Measurements from ENCODE around the gene MIB2.
"Not testable (repeated sequence)": the region's sequence is repeated elsewhere in the genome, so short reads cannot be mapped to it uniquely, and the experiment has no call there.

The MIB2 gene

DNA sequence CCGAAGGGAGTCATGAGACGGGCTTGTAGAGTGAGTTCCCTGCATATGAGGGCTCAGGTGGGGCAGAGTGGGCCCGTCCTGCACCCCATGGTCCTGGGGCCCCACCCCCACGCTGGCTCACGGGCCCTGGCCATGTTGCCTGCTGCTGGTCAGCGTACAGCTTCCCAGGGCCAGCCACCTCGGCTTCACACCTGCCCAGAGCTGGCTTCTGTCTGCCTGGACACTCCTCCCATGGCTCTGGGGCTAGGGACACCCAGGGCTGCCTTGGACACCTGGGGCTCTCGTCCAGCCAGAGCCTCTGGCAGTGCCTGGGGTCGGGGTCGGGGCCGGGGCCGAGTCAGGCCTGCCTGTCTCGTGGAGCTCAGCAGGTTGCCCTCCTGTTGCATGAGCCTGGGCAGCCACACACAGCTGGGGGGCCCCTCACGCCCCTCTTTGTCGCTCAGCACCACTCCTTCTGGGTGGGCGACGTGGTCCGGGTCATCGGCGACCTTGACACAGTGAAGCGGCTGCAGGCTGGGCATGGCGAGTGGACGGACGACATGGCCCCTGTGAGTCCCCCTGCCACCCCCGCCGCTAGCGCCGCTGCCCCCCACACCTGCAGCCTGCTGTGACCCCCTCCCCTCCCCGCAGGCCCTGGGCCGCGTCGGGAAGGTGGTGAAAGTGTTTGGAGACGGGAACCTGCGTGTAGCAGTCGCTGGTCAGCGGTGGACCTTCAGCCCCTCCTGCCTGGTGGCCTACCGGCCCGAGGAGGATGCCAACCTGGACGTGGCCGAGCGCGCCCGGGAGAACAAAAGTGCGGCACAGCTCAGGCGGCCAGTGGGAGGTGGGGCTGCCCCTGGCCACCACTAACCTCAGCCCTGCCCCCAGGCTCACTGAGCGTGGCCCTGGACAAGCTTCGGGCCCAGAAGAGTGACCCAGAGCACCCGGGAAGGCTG lies 11.2 kb downstream of the MIB2 start:
- no peak for DNase-seq (ENCODE audit: low read depth, low spot score)

DNA sequence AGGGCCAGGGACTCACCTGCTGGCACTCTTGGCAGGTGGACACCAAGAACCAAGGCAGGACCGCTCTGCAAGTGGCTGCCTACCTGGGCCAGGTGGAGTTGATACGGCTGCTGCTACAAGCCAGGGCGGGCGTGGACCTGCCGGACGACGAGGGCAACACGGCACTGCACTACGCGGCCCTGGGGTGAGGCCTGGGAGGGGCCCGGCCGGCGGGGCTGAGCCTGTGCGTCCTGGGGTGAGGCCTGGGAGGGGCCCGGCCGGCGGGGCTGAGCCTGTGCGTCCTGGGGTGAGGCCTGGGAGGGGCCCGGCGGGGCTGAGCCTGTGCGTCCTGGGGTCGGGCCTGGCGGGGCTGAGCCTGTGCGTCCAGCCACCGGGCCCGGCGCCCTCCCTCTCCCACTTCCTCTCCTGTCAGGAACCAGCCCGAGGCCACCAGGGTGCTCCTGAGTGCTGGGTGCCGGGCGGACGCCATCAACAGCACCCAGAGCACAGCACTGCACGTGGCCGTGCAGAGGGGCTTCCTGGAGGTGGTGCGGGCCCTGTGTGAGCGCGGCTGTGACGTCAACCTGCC lies 12.0 kb downstream of the MIB2 start:
- DNase-seq (ENCODE audit: low read depth, low spot score), result peak; percentile 32

DNA sequence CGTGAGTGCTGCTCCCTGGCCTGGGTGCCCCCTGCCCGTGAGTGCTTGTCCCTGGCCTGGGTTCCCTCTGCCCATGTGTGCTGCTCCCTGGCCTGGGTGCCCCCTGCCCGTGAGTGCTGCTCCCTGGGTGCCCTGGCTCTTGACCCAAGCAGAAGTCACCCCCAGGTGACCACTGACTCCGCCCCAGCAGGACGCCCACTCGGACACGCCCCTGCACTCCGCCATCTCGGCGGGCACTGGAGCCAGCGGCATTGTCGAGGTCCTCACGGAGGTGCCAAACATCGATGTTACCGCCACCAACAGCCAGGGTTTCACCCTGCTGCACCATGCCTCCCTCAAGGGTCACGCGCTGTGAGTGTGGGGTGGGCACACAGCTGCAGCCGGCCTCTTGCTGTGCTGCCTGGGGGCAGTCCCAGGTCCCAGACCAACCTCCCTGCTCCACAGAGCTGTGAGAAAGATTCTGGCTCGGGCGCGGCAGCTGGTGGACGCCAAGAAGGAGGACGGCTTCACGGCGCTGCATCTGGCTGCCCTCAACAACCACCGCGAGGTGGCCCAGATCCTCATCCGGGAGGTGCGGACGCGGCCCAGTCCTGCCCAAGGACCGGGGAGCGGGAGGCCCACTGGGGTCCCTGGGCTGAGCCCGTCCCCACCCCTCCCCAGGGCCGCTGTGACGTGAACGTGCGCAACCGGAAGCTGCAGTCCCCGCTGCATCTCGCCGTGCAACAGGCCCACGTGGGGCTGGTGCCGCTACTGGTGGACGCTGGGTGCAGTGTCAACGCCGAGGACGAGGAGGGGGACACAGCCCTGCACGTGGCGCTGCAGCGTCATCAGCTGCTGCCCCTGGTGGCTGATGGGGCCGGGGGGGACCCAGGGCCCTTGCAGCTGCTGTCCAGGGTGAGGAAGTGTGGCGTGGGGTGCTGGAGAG lies 12.8 kb downstream of the MIB2 start:
- no peak for DNase-seq (ENCODE audit: low read depth, low spot score)

DNA sequence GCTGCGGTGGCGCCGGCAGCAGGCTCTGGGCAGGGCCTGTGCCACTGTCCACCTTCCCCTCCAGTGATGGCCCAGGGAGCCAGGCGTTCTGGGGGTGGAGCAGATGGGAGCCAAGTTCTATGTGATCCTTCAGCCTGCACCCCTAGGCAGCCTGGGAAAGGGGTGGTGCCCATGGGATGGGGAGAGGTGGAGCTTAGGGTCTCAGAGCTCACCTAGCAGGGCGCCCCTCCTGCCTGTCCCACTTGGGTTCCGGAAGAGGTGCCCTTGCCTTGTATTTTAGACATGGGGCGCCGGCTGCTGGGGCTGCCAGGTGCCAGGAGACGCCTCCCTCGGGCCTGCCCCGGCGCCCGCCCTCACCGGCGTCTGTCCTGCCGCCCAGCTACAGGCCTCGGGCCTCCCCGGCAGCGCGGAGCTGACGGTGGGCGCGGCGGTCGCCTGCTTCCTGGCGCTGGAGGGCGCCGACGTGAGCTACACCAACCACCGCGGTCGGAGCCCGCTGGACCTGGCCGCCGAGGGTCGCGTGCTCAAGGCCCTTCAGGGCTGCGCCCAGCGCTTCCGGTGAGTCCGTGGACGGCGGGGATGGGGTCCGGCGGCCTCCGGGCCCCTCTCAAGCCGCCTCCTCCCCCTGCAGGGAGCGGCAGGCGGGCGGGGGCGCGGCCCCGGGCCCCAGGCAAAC lies 13.6 kb downstream of the MIB2 start:
- DNase-seq (ENCODE audit: low read depth, low spot score), result no peak

DNA sequence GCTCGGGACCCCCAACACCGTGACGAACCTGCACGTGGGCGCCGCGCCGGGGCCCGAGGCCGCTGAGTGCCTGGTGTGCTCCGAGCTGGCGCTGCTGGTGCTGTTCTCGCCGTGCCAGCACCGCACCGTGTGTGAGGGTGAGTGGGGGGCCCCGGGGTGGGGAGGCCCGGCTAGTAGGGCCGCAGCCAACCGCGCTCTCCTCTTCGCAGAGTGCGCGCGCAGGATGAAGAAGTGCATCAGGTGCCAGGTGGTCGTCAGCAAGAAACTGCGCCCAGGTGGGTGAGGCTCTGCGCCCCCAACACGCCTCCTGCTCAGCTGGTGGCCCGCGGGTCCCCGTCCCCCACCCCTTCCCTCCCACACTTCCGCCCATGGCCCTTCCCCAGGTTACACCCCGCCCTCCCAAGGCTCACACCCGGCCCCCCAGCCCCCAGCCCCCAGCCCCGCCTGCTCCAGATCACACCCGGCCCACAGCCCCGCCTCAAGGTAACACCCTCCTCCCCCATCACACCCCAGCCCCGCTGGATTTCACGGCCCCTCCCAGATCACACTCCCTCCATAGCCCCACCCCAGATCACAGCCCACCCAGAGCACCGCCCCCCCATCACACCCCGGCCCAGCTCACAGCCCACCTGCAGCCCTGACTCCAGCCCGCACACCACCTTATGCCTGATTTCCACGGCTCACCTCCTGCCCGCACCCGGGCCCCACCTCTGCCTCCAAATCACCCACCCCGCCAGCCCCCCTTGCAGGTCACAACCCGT lies 14.3 kb downstream of the MIB2 start:
- DNase-seq (ENCODE audit: low read depth, low spot score), result no peak

DNA sequence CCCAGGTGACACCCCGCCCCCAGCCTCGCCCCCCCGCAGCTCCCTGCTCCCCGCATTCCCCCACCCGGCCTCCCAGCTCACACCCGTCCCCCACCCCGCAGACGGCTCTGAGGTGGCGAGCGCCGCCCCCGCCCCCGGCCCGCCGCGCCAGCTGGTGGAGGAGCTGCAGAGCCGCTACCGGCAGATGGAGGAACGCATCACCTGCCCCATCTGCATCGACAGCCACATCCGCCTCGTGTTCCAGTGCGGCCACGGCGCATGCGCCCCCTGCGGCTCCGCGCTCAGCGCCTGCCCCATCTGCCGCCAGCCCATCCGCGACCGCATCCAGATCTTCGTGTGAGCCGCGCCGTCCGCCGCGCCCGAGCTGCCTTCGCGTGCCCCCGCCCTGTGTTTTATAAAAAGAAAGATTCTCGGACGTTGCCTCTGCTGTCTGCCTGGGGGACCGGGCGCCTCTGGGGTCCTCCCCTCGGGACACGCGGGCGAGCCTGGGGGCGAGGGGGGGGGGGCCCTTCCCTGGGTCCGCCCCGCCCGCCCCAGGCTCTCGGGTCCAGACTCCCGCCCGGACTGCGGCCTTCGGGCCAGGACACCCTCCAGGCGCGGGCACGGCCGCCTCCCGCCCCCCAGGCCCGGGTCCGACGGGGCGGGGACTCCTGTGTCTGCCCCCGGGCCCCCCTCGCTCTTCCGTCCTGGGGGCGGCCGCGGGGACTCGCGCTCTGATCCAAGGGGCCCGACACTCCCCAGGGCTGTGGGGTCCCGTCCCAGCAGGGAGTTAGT lies 15.1 kb downstream of the MIB2 start:
- DNase-seq (ENCODE audit: low read depth, low spot score), result peak; percentile 91

DNA sequence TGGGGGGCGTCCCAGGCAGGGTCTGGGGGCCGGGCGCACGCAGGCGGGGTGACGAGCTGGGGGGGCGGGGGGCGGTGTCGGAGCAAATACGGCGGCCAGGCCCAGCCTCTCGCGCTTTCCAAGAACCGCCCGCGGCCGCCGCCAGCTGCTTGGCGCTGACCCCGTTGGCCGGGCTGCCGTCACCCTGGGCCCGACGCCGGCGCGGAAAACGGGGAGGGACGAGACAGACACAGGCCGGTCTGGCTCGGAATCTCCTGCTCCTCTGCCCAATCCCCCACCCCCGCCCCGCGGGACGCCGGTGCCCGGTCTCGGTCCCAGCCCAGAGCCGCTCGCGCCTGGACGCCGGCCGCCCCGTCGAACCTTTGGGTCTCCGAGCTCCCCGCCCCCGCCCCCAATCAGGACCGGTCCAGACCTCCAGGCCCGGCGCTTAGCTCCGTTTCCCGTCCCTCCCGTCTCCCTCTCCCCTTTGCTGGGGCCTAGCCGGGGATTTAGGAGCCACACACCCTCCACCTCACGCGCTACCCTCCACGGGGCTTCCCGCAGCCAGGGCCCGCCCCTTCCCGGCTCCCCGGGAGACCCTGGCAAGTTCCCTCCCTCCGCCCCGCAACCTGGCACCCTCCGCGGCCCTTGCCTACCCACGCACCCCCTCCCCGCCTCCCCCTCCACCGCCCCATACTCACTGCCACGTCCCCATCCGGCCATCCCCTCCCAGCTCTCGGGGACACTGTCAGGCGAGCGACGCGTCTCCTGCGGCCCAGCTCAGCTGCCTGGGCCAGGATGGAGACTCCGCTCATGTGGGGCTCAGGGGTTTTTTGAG lies 15.9 kb downstream of the MIB2 start:
- no peak for DNase-seq (ENCODE audit: low read depth, low spot score)

DNA sequence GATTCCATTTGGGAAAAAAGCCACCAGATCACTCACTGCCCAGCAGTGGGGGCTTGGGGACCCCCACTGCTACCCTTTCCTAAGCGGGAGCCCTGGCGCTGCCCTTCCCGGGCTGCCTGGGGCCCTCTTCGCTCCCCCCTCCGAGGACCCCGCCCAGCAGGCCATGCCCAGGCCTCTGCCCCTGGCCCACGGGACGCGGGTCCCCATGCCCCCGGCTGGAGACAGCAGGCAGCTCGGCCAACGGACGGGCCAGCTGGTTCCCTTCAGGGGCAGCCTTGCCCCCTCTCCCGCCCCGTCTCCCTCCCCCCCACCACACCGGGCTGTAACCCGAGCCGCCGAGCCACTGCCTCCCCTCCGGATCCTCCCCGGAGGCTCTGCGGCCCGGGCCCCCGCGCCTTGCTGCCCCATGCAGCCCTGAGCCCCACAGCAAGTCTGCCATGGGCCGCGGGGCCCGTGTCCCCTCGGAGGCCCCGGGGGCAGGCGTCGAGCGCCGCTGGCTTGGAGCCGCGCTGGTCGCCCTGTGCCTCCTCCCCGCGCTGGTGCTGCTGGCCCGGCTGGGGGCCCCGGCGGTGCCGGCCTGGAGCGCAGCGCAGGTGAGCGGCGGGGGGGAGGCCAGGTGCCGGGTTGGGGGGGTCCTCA lies 16.6 kb downstream of the MIB2 start, which contains the start of gene MMP23B:
Gene MMP23B (plus strand): TSS at position 392 of the 639 bp plus-strand sequence. CDS start 46 bp downstream, at position 438.
- DNase-seq (ENCODE audit: low read depth, low spot score), result peak; percentile 34

DNA sequence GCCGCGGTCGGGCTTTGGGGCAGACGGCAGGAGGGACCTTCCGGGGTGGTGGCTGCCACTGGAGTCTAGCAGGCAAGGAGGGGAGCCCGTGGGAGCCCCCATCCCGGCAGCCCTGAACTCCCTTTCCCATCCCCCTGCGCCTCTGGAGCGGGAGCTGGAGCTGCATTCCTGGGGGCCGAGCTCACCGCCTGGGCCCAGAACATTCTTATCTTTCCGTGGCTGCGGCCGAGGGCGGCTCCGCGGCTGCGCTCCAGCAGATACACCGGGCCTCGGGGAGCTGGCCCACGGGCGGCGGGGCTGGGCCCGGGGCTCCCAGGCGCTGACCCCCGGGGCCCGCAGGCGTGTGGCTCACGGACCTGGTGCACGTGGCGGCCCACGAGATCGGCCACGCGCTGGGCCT lies 18.1 kb downstream of the MIB2 start:
- not testable (repeated sequence) for DNase-seq (ENCODE audit: low read depth, low spot score)

DNA sequence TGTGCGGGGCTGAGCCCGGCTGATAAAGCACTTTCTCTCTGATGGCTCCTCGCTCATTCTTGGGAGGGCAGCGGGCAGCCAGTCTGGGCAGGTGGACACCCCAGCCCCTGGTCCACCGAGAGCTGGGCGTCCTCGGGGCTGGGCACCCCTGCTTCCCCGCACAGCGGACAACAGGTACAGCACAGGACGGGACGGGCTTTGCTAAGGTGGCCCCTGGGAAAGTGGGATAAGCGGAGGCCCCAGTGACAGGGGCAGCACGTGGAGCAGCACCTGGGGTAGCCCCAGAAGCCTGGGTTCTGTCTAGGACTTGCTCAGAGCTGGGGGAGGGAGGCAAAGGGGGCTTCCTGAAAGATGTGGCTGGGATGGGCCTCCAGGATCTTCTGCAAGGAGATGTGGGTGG lies 19.3 kb downstream of the MIB2 start:
- not testable (repeated sequence) for DNase-seq (ENCODE audit: low read depth, low spot score)

DNA sequence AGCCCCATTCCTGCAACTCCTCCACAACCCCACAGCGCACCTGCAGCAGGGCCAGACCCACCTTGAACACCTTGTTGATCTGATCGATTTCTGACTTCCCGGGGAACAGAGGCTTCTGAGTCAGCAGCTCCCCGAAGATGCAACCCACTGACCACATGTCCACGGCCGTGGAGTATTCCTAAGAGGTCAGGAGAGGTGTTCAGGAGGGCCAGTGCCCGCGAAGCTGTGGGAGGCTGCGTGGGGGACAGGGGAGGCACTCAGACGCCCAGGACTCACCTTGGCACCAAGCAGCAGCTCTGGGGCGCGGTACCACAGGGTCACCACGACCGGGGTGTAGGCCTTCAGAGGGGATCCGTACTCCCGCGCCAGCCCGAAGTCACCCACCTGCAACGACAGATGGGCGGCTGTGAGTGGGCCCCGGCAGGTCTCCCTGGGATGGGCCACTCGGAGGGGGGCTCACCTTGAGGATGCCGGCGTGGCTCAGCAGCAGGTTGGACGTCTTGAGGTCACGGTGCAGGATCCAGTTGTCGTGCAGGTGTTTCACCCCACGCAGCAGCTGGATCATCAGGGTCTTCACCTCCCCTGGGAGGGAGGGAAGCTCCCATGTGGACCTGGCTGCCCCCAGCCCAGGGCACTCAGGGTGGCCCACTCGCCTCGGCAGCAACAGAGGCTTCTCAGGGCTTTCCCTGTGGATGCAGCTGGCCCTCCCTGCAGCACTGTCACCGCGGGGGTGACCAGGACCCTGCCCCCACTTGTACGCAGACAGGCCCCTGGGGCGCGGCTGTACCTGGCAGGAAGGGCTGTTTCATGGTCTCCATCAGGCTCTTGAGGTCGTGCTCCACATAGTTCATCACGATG lies 21.6 kb downstream of the MIB2 start:
- DNase-seq (ENCODE audit: low read depth, low spot score), result not testable (repeated sequence)

DNA sequence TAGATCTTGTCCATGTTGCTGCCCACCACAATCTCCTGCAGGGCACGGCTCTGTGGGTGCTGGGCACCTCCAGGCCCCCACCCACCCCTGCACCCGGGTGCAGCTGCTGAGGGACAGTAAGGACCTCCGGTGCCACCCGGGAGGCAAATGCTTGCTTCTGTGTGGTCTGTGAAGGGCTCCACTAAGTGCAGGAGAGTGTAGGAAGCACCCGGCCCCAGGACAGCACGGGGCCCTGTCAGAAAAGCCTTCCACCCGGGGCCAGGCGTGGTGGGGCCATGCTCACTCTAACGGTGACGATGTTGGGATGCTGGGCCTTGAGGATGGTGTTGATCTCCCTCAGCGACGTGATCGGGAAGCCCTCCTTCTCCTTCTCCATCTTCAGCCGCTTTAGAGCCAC lies 22.2 kb downstream of the MIB2 start:
- not testable (repeated sequence) for DNase-seq (ENCODE audit: low read depth, low spot score)

DNA sequence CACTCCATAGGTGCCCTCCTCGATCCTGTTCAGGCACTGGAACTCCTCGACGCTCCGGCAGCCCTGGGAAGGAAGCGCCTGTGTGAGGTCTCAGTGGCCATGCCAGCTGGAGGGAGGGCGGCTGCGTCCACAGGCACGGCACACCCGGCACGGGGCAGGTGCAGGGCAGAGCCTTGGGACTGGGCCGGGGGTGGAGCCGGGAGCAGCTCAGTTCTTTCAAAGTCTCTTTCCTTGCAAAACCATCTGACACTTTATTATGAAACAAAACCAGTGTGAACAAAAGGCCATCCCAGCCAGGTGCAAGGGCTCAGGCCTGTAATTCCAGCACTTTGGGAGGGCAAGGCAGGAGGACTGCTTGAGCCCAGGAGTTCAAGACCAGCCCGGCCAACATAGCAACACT lies 23.2 kb downstream of the MIB2 start:
- DNase-seq (ENCODE audit: low read depth, low spot score), result not testable (repeated sequence)

DNA sequence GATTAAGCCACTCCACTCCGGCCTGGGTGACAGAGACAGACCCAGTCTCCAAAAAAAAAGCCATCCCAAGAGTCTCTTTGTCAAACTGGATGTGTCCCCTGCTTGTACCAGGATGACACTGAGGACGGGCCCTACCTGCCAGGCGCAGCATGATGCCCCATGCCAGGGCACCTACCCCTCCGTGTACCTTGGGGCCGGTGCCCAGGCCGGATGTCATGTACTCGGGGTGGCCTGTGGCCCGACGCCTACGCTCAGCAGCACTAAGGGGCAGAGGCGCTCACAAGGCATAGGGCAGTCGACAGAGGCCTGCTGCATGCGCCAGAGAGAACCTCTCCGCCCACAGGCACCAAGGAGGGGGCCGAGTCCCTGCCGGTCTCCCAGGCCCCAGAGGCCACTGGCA lies 24.1 kb downstream of the MIB2 start:
- not testable (repeated sequence) for DNase-seq (ENCODE audit: low read depth, low spot score)

DNA sequence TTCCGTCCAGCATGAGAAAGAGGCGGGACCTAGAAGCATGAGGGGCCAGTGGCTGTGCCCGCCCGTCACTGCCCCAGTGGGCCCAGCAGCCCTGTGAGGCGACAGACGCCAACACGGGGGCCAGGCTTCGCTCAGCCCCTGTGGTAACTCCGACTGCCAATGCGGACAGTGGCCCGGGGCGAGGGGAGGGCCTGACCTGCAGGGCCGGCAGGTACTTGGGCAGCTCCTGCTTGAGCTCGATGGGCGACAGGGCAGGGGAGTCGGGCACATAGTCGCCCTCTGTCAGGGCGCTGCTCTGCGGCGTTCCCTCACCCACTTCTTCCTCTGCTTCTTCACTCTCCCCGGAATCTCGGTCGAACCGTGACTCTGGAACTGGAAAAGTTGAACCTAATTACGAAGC lies 24.8 kb downstream of the MIB2 start:
- DNase-seq (ENCODE audit: low read depth, low spot score), result not testable (repeated sequence)

DNA sequence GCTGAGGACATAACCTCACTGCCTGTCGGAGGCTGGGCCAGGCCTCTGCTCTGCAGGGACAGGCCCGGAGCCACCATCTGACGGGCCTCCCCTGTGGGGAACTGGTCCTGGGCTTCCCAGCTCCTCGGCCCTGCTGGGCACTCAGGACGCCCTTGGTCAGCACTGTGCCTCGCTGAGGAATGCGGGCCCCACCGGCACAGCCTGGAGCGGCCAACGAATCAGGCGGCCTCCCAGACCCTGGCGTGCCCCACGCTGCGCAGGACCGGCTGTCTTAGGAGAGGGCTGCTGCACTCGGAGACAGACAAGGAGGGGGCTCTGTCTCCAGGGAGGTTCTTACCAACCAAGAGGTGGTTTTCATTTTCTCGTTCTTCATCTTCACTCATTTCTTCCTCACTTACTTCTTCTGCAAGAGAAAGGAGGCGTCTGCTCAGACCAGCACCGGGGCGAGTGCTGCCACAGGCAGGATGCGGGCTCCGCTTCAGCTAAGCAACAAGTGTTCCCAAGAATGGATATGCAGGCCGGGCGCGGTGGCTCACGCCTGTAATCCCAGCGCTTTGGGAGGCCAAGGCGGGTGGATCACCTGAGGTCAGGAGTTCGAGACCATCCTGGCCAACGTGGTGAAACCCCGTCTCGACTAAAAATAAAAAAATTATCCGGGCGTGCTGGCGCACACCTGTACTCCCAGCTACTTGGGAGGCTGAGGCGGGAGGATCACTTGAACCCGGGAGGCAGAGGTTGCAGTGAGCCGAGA lies 25.6 kb downstream of the MIB2 start:
- not testable (repeated sequence) for DNase-seq (ENCODE audit: low read depth, low spot score)

DNA sequence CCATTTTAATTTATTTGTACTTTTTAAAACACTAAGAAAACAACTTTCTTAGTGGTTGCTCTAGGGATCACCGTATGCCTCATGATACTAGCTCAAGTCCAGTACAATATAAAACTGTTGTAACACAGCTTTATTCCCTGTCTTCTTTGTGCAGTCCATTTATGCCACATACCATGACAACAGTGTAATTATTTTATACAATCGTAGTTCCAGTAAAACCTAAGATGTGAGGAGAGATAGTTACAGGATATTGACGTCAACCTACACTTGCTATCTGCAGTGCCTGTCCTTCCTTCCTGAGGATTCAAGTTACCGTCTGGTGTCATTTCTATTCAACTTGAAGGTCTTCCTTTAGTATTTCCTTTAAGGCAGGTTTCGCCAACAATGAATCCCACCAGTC lies 31.0 kb downstream of the MIB2 start:
- not testable (repeated sequence) for DNase-seq (ENCODE audit: low read depth, low spot score)

Data from ELF-1 (cell line).